Right lobe of liver (tissue), 4 donors: ENCODE measurements around the gene CCSAP.

Experiments
- CTCF ChIP-seq, 4 donors: fragments of 200-600 bp in 3 of 4; fragments of 450-650 bp in 1 of 4; IDR thresholded peaks; one replicate each; pipeline versions ENCODE4 v1.5.1 to v1.8.0; 2016 to 2022; ENCODE audit warnings: antibody characterized with exemption in 4 of 4, mild to moderate bottlenecking in 2 of 4
- POLR2A ChIP-seq: fragments of 450-650 bp; IDR thresholded peaks from one replicate; pipeline ENCODE4 v1.6.1; 2017; ENCODE audit warnings: antibody characterized with exemption, mild to moderate bottlenecking
- donor health status: DM: no; HTN: no; CAD: no.
- donor health status: DM: no; HTN: no; CAD: no.
- donor health status: DM: no; HTN: yes; CAD: no.

- TF ChIP-seq POLR2A (no peak), CTCF (IDR thresholded peaks at IDR 0.05) (no peak)
These were observed 31.6 kb upstream of the CCSAP start for GRCh38 chr1:229374485-229374884.
